A549 (cell line): ENCODE measurements around the gene APBA1.

Experiments
- CBX2 ChIP-seq: fragments of 200-600 bp; sonication (generic); IDR thresholded peaks from 2 replicates; pipeline ENCODE4 v1.6.1; 2016; ENCODE audit warnings: low read depth, mild to moderate bottlenecking, borderline replicate concordance
- CBX8 ChIP-seq: fragments of 200-600 bp; sonication (generic); IDR thresholded peaks from 2 replicates; pipeline ENCODE4 v1.6.1; 2016
- CTCF ChIP-seq: fragments of >200 bp; sonication (Bioruptor Twin); formaldehyde crosslinking; IDR thresholded peaks from 3 replicates; pipeline ENCODE4 v1.5.1; 2016
- PHF8 ChIP-seq: fragments of 200-600 bp; sonication (generic); IDR thresholded peaks from 2 replicates; pipeline ENCODE4 v1.6.1; 2016; ENCODE audit warnings: low read depth, mild to moderate bottlenecking, antibody characterized with exemption, moderate library complexity, borderline replicate concordance
- POLR2A ChIP-seq: IDR thresholded peaks from 2 replicates; pipeline ENCODE4 v1.6.1; 2012; ENCODE audit warnings: mild to moderate bottlenecking, low read length
- ZFP36 ChIP-seq: fragments of 450-650 bp; IDR thresholded peaks from 2 replicates; pipeline ENCODE4 v1.6.1; 2014; ENCODE audit warnings: borderline replicate concordance; ENCODE audit not compliant: partially characterized antibody

- TF ChIP-seq POLR2A (no peak), CBX8 (no peak), CTCF (no peak), PHF8 (no peak), ZFP36 (no peak), CBX2 (no peak)
Measured at GRCh38 chr9:69455311-69455710, 216.9 kb downstream of the APBA1 start.
